GM21619 (cell line): ENCODE measurements around the gene FOXP1.
A peak's percentile ranks its signal among the peaks of the same experiment; 100 is the strongest.

Experiments
- ATAC-seq: cut with Tn5 transposase; IDR thresholded peaks from one replicate; pipeline ENCODE4 v1.9.1; 2021; ENCODE audit not compliant: unreplicated experiment

Gene FOXP1

DNA sequence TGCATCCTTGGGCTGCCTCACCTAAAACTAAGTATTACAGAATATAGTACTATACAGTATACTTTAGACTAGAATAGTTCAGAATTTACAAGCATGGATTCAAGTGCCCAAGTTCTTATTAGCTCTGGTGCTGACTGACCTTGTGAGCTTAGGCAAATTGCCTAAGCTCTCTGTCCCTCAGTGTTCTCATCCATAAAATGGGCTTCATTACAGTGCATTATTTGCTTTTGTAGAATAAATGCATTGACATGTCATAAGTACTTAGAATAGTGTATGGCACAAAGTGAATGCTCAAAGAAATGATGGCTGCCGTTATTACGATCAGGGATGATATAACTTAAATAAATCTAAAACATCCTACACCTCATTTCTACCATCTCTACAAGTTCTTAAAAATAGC is 269.7 kb downstream of the FOXP1 start:
- no peak for ATAC-seq

DNA sequence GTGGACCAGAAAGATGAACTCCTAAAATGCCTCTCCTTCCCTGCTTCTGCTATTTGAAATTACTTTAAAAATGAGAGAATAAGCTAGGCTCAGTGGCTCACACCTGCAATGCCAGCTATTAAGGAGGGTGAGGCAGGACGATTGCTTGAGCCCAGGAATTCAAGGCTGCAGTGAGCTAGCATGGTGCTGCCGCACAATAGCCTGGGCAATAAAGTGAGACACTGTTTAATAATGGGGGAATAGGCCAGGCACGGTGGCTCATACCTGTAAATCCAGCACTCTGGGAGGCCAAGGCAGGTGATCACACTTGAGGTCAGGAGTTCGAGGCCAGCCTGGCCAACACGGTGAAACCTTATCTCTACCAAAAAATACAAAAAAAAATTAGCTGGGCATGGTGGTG is 271.1 kb downstream of the FOXP1 start:
- ATAC-seq = no peak

DNA sequence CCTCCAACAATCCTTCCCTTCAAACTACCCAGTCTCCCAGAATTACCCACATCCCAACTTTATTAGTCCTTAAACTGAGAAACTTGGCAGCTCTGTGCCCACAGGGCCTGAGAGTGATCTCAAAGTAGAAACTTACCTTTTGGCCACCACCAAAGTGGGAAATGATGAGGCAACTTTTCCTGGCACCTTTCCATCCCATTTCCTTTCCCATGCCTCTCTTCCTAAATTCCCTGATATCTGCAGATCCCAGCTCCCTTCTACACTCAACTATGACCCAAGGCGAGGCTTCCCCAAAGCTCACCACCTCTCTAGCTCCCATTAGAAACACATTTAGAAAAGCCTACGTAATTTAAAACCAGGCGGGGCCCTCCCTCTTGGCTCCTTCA is 271.9 kb downstream of the FOXP1 start:
- ATAC-seq = no peak

DNA sequence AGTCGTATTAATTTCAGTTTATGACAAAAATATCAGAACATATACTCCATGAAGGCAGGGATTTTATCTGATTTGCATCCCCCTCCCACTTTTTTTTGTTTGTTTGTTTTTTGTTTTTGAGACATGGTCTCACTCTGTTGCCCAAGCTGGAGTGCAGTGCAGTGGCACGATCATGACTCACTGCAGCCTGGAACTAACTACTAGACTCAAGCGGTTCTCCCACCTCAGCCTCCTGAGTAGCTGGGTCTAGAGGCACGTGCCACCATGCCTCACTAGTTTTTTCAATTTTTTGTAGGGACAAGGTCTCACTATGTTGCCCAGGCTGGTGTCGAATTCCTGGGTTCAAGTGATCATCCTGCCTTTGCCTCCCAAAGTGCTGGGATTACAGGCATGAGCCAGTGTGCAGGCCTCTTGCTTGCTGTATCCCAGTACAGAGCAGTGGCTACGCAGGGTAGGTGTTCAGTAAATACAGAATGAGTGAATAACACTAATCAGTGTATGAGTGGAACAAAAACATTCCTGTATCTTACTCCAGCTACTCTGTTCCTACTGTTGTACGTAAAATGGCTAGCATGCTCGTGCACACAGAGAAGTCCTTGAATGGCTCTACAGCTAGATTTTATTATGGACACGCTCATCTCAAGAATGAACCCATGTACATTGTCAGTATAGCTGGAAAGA is 272.4 kb downstream of the FOXP1 start:
- no peak for ATAC-seq

DNA sequence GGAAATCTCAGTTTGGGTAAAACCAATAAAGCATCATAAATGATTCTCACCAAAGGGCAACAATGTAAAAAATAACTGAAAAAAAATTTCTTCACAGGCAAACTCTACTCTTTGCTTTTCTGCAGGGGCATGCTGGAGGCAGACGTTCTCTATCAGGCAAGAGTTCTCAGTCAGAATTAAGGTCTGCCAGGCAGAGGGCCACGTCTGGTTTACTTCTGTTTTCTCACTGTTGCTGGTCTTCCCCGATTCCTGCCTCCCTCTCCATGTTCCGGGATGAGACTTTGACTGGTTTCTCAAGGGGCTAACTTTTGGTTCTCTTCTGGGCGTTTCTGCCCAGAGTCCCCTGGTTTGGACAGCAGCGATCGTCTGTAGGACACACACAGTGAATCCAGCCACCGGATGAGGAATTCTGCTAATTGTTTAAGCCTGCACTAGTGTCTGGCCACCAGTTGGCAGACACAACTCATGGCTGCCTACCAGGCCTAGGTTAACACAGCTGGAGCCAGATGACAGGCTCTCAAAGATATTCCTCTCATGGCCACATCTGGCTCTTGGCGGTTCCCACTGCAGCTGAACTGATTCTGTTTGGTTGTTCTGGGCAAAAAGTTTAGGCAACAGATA is 273.1 kb downstream of the FOXP1 start:
- ATAC-seq = no peak

DNA sequence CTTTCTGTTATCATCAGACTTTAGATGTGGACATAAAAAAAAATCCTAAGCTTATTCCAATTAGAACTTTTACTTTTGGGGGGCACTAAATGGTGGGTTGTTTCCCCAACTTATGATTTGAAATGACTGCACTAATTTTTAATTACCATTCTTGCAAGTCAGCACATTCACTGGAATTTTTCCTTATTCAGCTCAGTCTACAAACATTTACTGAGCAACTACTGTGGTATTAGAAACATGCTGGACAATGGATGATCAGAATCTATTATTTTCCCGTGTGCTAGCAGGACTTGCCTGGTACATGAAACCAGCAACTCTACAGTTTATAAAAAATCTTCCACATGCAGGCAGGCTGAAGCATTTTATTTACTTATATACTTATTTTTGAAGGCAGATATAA is 273.6 kb downstream of the FOXP1 start:
- no peak for ATAC-seq

DNA sequence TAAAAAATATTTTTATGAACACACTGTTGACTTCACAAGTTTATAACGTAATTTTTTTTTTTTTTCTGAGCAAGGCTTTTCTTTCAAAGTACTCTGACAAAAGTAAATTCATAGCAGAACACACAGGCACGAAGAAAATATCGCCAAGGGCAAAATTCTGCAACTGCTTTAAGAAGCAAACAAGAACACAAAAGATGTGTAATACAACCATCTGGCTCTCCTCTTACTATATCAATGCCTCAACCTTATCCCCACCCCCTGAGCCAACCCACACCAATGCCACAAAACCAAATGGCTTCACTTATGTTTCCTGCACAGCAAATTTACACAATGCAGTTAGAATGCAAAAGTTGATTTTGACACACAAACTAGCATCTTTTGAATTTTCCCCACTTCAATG is 274.2 kb downstream of the FOXP1 start:
- no peak for ATAC-seq

DNA sequence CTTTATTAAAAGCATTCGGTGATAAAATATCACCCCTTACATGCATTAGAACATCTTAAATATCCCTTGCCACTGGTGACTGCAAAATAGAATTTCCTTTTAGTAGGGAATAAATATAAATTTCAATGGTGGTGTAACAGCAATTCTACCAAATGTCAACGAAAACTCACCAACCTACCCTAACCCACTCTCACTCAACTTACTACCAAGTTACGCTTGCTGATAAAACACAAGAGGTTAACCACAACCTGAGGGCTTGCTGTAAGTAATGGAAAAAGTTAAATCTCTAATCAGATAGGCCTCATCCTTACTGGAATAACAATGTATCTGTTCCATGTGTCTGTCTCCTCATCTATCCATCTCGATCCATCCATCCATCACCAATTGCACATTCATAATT is 274.7 kb downstream of the FOXP1 start:
- no peak for ATAC-seq

DNA sequence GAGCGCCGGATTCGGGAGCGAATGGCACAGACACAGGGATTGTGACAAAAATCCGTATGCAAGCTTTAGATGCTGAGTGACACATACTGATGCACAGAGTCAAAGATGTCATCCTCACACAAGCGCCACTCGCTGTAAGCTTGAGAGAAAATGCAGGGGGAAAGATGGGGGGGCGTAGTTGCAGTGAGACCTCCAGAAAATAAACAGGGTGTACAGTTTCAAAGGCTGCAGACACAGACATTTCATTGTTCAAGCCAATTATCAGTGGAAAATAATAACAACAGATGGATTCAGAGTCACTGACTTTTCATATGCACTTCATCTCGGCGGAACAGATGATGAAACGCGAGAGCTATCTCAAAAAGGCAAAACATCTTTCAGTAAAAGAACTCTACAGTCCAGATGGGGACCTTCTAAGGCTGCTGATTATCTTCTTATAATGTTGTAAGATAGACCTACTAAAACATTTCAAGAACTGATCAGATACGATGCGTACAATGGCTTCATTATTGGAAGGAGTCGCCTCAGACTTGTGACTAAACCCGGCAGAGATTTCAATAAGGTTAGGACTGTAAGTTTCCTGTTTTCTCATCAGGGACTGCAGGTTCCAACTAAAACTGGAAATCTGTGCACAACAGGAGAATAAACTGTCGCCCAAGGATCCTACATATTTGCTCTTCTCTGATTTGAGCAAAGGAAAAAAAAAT is 275.4 kb downstream of the FOXP1 start:
- no peak for ATAC-seq

DNA sequence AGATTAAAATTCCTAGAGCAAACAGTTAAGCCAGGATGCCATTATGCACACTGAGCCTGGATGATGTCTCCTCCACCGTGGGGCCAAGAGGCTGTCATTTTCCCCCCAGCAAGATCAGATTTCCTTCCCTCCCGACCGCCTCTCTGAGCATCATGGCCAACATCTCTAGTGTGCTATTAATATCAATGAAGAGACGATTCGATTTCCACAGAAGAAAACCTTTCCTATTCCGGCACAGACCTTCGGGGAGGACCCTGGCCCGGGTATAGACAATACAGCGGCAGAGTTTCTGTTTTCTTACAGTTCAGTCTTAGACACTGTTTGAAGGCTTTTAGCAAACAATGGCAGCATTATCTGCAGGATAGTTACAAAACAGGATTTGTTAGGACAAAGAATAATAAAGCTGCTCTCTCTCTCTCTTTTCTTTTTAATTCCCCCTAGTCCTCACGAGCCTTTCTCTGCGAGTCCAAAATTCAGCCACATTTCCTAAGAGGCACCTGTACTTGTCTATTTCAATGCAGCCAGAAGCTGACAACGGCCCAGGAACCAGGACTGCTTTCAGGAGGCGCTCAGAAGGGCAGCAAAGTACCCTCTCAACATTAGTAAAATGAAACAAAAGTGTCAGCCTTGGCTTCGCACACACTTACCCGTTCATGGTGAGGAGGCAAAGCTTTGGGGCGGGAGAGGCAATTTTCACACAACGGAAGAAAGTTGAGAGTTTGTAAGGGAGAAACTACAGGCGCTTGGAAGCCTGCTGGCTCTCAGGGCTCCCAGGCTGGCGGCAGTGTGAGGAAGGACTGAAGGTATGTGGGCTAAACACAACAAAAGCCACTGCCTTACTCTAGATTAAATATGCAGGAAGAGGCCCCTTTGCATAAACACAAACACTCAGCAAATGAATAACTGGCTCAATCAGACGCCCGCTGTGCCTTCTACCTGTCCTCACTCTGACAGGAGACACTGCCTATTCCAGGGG is 278.0 kb downstream of the FOXP1 start:
- no peak for ATAC-seq

DNA sequence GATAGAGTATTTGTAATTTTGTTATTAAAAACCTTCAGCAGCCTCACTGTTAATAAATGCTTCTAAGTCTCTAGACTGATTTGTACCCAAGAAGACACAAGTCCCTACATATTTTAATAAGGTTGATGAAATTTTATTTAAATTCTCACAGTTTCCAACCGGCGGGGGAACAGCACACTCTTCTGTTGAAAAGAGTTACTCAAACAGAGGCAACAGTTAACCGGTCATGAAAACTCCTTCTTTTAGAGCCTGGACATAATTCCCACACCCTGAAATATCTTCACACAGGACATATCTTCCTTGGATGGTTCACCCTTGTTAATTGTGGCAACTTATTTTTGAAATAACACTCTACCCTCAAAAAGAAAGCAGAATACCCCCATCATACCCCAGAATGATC is 278.8 kb downstream of the FOXP1 start:
- ATAC-seq = no peak

DNA sequence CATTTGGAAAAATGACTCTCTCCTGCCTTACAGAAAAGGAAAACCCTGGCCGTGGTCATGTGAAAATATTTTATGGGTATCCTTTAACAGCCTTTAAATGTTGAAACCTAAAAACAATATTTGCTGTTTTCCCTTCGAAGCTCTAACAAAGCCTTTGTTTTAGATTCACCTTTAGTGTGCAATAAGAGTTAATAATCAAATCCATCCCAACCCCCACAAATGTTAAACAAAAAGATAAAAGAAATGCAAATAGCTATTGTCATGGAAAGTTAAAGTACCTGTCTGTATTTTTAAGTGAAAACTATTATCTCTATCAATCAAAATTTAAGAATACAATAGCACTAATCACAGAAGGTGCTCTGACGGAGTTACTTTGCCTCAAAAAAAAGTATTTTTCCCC is 279.3 kb downstream of the FOXP1 start:
- no peak for ATAC-seq

DNA sequence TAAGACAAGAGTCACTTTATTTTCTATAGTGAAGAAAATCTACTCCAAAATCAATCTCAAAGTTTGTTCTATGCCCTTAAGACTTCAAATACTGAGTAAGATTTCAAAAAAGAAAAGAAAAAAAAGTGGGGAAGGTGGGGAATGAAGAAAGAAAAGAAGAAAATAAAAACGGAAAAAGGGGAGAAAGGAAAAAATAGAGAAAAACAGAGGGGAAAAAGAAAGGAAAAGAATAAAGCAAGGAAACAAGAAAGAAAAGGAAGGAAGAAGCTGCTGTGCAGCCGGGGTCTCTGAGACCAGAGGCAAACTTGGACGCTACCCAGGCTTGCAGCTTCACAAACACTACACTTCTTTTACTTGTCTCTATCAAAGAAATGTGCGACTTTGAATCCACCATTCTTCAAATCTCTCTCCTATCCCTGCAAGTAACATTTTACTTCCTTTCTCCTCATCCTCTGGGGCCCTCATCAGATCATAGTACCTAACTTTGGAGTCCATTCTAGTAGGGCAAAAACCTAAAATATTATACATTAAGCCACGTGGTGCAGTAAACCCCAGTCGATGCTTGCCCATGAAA is 279.8 kb downstream of the FOXP1 start:
- no peak for ATAC-seq

DNA sequence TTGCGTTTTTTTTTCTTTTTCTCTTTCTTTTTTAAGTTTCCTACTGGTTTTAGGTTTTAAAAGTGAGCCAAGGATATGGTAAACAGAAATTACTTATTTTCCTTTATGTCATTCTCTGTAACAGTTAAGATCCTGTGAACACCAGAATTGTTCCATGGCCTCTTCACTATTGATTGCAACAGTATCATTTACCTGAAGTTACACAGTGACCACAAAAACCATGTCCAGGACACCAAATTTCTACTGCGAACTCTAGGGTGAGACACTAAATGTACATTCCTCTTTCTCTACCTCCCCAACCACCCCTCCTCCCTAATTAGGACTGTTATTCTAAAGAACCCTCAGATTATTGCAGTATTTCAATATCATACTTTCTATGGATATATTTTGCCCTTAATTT is 280.9 kb downstream of the FOXP1 start:
- ATAC-seq = no peak

DNA sequence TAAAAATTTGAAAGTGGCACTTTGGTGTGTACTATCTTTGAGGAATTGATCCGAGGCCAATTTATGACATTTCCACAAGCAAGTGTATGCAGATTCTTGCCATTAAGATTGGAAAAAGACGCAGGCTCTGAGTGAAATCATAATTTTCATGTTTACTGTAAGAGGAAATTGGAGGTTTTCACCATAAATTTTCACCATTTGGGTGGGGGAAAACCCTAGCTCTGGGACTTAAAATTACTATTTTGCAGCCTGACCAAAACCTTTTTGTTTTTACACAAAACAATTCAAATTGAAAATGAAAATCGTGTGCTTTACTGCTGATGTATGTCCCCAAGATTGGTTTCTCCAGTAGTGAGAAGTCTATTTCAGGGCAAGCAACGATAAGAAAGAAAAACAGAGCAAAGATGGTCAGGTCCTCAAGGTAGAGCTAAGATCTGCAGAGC is 282.6 kb downstream of the FOXP1 start:
- ATAC-seq = peak; percentile 80

DNA sequence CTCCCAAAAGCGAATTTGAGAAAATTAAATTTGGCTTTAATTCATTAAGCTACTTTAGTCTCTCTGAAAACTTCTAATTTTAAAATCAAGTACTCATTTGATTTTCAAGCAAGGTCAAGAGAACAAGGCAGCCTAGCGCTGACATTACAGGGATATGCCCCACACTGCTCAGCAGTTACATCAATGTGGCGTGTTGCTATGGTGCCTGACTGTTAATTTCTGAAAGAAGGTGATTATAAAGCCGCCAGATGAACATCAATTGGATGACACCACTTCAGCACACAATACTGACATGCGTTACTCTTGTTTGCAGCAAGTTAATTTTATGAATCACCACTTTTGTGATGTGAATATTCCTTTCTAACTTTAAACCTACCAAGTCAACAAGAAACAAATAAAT is 284.4 kb downstream of the FOXP1 start:
- ATAC-seq = no peak

DNA sequence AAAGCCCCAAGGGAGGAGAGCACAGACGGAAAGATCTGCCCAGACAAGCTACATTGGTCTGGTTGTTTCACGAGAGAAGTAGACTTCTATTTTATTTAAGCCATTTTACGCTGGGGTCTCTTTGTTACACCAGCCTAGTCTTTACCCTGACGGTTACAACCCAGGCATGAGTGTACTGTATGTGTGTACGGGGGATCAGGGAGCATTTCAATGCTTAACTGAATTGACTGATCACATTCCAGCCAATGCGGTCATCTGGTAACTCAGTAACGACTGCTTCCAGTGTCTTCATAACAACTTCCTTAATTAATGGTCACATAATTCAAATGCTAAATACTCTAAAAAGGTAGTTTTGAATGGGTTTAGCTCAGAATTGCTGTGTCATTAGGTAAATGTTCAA is 288.6 kb downstream of the FOXP1 start:
- no peak for ATAC-seq

DNA sequence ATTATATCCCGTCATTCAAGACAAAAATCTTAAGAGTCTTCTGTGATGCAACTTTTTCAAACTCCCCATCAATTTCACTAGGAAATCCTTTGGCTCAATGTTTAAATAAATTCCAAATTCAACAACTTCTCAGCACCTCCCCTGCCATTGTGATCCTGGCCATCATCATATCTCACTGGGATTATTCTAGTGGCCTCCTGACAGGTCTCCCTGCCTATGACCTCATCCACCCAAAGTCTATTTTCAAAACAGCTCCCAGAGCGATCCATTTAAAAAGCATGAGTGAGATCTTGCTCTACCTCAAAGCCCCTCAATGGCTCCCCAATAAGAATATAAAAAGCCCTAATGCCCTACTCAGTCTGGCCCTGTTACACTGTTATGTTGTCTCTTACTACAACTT is 293.2 kb downstream of the FOXP1 start:
- no peak for ATAC-seq

DNA sequence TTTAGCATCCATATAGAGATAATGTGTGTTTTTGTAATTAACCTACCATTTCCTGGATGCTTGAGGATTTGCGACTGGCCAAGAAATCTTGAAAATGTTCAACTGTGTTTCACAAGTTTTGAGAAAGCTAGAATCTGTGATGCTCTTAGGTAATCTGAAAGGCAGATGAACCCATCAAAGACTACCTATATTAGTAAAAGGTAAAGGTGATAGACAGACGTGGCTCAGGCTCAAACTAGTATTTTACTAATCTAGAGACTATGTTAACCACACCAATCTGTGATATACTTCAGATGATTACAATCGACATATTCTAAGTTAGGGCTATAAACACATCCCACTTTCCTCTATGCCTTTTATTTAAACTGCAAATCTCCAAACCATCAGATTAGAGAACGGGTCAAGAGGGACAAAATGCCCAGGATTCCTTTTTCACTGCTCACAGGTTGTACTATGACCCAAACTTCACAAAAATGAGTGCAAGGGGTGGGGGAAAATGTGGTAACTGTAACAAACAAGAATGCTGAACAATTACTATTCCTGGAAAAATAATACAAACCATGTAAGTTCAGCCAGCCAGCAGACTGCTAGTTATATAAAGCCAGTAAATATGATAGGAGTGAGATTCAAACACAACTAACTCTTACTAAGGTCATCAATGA is 295.1 kb downstream of the FOXP1 start:
- no peak for ATAC-seq

DNA sequence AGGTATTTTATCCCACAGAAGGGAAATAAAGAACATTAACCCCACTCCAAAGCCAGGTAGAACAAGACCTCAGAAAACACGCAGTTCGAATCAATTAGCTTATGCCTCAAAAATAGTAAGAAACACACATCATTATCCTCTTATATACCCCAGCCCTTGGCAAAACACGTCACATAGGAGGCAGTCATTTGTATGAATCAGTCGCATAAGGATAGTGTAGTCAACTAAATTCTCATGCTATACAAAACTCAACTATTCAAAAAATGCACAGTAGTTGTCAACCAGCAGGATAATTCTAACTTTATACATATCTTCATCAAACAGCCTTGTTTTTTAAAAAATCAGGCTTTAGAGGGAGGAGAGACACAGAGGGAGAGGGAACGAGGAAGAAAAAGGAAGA is 298.4 kb downstream of the FOXP1 start:
- no peak for ATAC-seq
